HepG2 (cell line): ENCODE results near the gene GLG1. TPM values are rescaled to one million over a fixed set of nuclear protein-coding genes. Genes with fewer than 3 reads are reported as not detected.

Experiments
- CTCF ChIP-seq: sonication (generic); formaldehyde crosslinking; IDR thresholded peaks from 2 replicates; pipeline ENCODE4 v1.5.0; 2020; ENCODE audit warnings: mild to moderate bottlenecking, missing genetic modification reagents, moderate library complexity
- JUND ChIP-seq: sonication (generic); formaldehyde crosslinking; IDR thresholded peaks from 2 replicates; pipeline ENCODE4 v1.8.0; 2022; ENCODE audit warnings: mild to moderate bottlenecking, missing genetic modification reagents
- SAP130 ChIP-seq: IDR thresholded peaks from 2 replicates; pipeline ENCODE4 v1.6.1; 2016; ENCODE audit warnings: low read depth
- SOX5 ChIP-seq: IDR thresholded peaks from 2 replicates; pipeline ENCODE4 v1.6.1; 2016; ENCODE audit warnings: borderline replicate concordance
- ZBTB33 ChIP-seq: sonication (generic); formaldehyde crosslinking; IDR thresholded peaks from 2 replicates; pipeline ENCODE4 v1.4.0; 2020; ENCODE audit warnings: missing genetic modification reagents
- ZFP37 ChIP-seq: sonication (generic); formaldehyde crosslinking; IDR thresholded peaks from 2 replicates; pipeline ENCODE4 v1.4.0; 2020; ENCODE audit warnings: missing genetic modification reagents, borderline replicate concordance
- ZNF362 ChIP-seq: sonication (generic); formaldehyde crosslinking; IDR thresholded peaks from 2 replicates; pipeline ENCODE4 v1.4.0; 2020; ENCODE audit warnings: missing genetic modification reagents, mild to moderate bottlenecking, borderline replicate concordance
- polyA plus RNA-seq, 8 experiments: library from polyadenylated mRNA; depleted of rRNA in 3 of 8; stranded (reverse) in 7 of 8; unstranded in 1 of 8; fragments of >200 nt; fragmentation: Illumina TruSeq in 4 of 8; extraction: Trizol in 4 of 8; gene quantifications; 2 replicates each; pipeline versions ENCODE4 v1.2.1 to v1.2.3, GENCODE V29; 2011 to 2016; ENCODE audit warnings: low read depth in 4 of 8, missing spikeins in 1 of 8, mixed read lengths in 1 of 8; ENCODE audit not compliant: insufficient read depth in 1 of 8
- total RNA-seq, 5 experiments: library from RNA; depleted of rRNA; stranded (reverse); fragments of >200 nt; fragmentation: Illumina TruSeq; extraction: Trizol; gene quantifications; 2 replicates each; pipeline ENCODE4 v1.2.3, GENCODE V29; 2016; ENCODE audit warnings: low read depth in 1 of 5
- TF ChIP-seq, protein P1 (sequence below): sonication (generic); formaldehyde crosslinking; IDR thresholded peaks from 2 replicates; pipeline ENCODE4 v1.4.0; 2020; ENCODE audit warnings: missing genetic modification reagents
- TF ChIP-seq, protein P2 (sequence below): sonication (generic); formaldehyde crosslinking; IDR thresholded peaks from 2 replicates; pipeline ENCODE4 v1.5.1; 2020; ENCODE audit warnings: missing genetic modification reagents, mild to moderate bottlenecking, borderline replicate concordance
- TF ChIP-seq, protein P3 (sequence below): sonication (generic); formaldehyde crosslinking; conservative IDR thresholded peaks from 2 replicates; pipeline ENCODE4 v1.4.0; 2020; ENCODE audit warnings: missing genetic modification reagents
- TF ChIP-seq, protein P4 (sequence below): sonication (generic); IDR thresholded peaks from 2 replicates; pipeline ENCODE4 v1.6.1; 2016; ENCODE audit warnings: low read depth, borderline replicate concordance

GLG1 gene
- total and polyA plus RNA-seq, 2 of the 13 experiments (the other 11 are each of a cell fraction or from before 2014, with no cell fraction given) = 87.7 to 141 TPM

- TF ChIP-seq ZNF362 (CRISPR knock-in tag) (peak; percentile 52; the same call in 1 of the 2 replicates), CTCF (CRISPR knock-in tag) (no peak), ZBTB33 (CRISPR knock-in tag) (peak; percentile 44; the same call in 1 of the 2 replicates), SOX5 (CRISPR knock-in tag) (peak; percentile 7; the same call in 1 of the 2 replicates), SAP130 (CRISPR knock-in tag) (peak; percentile 42), ZFP37 (no peak), JUND (CRISPR knock-in tag) (peak; percentile 58; the same call in 1 of the 2 replicates)
- TF ChIP-seq, protein P1, sequence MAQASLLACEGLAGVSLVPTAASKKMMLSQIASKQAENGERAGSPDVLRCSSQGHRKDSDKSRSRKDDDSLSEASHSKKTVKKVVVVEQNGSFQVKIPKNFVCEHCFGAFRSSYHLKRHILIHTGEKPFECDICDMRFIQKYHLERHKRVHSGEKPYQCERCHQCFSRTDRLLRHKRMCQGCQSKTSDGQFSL = no peak
- TF ChIP-seq, protein P2, sequence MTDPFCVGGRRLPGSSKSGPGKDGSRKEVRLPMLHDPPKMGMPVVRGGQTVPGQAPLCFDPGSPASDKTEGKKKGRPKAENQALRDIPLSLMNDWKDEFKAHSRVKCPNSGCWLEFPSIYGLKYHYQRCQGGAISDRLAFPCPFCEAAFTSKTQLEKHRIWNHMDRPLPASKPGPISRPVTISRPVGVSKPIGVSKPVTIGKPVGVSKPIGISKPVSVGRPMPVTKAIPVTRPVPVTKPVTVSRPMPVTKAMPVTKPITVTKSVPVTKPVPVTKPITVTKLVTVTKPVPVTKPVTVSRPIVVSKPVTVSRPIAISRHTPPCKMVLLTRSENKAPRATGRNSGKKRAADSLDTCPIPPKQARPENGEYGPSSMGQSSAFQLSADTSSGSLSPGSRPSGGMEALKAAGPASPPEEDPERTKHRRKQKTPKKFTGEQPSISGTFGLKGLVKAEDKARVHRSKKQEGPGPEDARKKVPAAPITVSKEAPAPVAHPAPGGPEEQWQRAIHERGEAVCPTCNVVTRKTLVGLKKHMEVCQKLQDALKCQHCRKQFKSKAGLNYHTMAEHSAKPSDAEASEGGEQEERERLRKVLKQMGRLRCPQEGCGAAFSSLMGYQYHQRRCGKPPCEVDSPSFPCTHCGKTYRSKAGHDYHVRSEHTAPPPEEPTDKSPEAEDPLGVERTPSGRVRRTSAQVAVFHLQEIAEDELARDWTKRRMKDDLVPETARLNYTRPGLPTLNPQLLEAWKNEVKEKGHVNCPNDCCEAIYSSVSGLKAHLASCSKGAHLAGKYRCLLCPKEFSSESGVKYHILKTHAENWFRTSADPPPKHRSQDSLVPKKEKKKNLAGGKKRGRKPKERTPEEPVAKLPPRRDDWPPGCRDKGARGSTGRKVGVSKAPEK (CRISPR knock-in tag) = no peak
- TF ChIP-seq, protein P3, sequence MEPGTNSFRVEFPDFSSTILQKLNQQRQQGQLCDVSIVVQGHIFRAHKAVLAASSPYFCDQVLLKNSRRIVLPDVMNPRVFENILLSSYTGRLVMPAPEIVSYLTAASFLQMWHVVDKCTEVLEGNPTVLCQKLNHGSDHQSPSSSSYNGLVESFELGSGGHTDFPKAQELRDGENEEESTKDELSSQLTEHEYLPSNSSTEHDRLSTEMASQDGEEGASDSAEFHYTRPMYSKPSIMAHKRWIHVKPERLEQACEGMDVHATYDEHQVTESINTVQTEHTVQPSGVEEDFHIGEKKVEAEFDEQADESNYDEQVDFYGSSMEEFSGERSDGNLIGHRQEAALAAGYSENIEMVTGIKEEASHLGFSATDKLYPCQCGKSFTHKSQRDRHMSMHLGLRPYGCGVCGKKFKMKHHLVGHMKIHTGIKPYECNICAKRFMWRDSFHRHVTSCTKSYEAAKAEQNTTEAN = 0 out of 2 replicates have a peak, but pooled peaks have one; percentile 36
- TF ChIP-seq, protein P4, sequence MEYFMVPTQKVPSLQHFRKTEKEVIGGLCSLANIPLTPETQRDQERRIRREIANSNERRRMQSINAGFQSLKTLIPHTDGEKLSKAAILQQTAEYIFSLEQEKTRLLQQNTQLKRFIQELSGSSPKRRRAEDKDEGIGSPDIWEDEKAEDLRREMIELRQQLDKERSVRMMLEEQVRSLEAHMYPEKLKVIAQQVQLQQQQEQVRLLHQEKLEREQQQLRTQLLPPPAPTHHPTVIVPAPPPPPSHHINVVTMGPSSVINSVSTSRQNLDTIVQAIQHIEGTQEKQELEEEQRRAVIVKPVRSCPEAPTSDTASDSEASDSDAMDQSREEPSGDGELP = peak; percentile 54; the same call in 1 of the 2 replicates
Observed at GRCh38 chr16:74603848-74604247, 3.1 kb downstream of the GLG1 start (continued).
